HG02642 (cell line): ENCODE data around the gene H2AZ1.
A peak's percentile ranks its signal among the peaks of the same experiment; 100 is the strongest.
"Not testable (repeated sequence)": the region's sequence is repeated elsewhere in the genome, so short reads cannot be mapped to it uniquely, and the experiment has no call there.

Source experiments
- ATAC-seq: cut with Tn5 transposase; IDR thresholded peaks from one replicate; pipeline ENCODE4 v1.9.1; 2021; ENCODE audit warnings: mild to moderate bottlenecking; ENCODE audit not compliant: unreplicated experiment, poor library complexity

H2AZ1 gene

DNA sequence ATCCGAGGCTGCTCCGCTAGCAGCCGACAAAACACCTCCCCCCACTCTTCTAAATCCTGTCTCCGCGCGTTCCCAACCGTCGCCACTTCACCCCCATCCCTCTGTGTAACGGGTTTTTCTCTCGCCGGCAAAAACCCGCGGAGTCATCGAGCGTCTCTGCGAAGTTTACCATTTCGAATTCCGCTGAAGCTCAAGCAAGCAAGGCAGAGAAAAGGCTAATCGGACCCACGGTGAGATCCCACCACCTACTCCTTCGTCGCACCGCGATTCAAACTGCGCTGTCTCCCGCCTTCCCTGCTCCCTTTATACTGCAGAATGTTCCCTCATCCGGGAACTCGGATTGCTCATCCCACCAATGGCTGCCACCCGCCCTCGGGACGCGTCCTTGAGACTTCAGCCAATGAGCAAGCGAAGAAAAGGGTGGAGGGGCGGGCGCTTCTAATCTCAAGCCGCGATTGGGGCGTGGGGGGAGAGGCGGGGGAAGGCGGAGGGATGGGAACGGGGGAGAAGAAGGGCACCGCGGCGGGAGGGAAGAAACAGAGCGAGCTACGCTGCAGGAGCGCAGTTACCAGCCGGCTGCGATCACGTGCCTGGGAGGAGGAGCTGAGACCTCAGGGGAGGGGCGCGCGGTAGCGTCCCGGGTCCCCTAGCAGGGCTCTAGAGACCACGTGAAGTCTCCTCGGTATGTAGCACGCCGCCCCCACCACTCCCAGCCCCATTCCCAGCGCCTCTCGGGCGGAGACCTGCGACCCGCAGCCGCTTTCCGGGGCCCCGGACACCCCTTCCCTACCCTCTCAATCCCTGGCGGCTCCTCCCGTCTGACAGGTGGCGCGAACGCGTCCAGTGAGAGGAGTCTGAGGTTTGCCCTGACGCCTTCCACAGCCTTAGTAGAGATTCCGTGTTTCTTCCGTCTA is at the start of gene H2AZ1:
Gene H2AZ1, minus strand, starts transcription at position 277 of the 914 bp plus-strand sequence. Its CDS starts 105 bp downstream, at position 172.
- peak; percentile 69 for ATAC-seq

GRCh38 chr4:99998062-99998867 is 48.2 kb upstream of the H2AZ1 start:
- no peak for ATAC-seq

- ATAC-seq = no peak
Observed at GRCh38 chr4:99991741-99992140, 41.7 kb upstream of the H2AZ1 start.

DNA sequence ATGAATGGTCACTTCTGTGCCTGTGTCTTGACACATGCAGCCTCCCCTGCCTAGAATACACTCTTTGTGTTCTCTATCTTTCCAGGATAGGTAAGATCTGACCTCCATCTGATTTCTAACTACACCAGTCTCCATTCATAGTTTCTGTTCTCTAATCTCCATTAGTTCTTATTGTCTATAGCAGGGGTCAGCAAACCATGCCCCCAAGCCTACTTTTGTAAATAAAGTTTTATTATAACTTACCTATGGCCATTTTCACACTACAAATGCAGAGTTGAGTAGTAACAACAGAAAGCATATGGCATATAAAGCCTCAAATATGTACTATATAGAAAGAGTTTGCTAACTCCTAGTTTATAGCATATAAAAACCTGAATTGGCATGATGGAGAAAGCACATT is 37.6 kb upstream of the H2AZ1 start:
- ATAC-seq = no peak

DNA sequence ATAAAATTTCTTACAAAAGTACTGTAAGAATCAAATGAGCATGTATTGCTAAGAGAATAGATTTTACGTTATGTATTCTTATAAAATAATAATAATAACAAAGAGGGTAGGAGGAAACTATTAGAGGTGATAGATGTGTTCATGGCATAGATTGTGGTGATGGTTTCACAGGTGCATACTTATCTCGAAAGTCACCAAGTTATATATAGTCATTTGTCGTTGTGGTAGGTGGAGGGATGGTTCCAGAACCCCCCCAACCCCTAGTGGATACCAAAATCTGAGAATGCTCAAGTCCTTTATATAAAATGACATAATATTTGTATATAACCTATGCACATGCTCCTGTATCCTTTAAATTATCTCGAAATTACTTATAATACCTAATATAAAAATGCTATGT is 36.7 kb upstream of the H2AZ1 start:
- no peak for ATAC-seq

GRCh38 chr4:99983289-99983943 is 33.3 kb upstream of the H2AZ1 start:
- peak; percentile 45 for ATAC-seq

GRCh38 chr4:99979872-99980271 is 29.8 kb upstream of the H2AZ1 start:
- no peak for ATAC-seq

- no peak for ATAC-seq
Observed at GRCh38 chr4:99971453-99972111, 21.5 kb upstream of the H2AZ1 start.

DNA sequence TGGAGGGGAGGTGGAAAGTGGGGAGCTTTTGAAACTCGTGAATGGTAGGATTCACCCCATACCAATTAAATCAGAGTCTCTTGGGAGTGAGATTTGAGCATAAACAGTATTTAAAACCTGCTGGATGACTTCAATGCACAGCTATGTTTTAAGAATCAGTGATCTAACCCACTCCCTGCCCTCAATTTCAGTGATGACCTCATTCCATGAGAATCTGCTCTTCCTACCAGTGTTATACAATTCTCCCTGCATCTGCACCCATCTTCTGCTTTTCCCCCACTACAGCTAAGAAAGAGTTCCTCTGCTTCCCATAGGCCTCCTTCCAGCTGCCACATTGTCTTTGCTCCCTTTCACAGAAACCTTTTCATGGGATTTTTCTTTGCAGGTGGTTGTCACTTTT is 18.3 kb upstream of the H2AZ1 start:
- no peak for ATAC-seq

- ATAC-seq = no peak
Observed at GRCh38 chr4:99966692-99967091, 16.6 kb upstream of the H2AZ1 start.

DNA sequence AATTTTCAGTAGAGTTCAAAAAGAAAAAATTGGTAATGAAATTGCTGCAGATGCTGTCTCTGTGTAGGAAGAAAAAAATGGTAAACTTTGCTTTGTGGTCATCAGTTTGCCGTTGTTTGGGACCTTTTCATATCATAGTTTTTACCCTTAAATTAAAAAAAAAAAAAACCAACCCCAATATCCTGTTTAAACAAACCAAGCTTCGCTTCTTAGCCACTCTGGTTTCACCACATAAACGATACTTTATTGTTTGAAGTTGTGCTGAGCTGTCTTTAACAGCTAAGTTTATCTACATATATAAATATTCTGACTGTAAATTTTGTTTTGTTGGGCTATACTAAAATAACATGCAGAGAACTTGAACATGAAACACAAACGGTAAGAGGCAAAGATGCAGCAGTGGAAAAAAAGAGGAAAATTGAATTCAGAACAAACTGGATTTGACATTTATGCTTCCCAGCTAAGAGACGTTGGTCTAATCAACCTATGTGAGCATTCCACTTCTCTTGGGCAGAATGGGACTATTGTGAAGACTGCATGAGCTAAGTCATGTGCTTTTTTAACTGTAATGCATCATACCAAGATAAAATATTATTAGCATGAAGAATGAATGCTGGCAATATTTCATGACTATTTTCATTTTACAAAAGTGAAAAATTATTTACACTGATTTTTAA is 15.7 kb upstream of the H2AZ1 start:
- ATAC-seq = no peak

GRCh38 chr4:99965173-99965572 is 15.1 kb upstream of the H2AZ1 start:
- ATAC-seq = no peak

DNA sequence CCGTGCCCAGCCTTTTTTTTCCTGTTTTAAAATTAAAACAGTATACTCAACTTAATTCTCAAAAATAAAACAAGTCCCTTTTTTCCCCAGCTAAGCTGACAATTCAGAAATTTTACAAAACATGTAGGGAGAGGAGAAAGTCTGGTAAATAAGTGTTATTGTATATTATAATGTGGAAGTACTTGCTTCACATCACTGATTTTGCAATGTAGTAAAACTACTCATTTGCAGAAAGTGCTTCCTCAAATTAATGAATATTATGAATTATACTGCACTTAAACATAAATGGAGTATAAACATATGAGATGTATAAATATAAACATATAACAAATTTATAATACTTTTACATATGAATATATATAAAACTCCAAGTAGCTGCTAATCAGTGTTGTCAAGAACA is 11.6 kb upstream of the H2AZ1 start:
- ATAC-seq = no peak

DNA sequence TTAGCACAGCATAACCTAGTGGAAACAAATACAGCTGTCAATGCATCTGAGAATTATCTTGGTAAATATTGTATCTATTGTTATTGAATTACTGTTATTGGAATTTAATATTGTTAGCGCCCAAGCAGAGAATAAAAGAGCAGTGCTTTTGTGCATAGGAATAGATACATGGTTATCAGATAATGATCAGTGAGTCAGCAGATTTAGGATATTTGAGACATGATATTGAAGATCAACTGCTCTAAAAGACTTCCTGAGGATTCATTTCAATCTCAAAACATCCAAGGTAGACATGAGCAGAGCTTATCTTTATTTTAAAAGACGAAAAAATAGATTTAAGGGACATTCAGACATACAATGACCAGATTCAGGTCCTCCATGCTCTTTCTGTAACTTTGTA is 10.6 kb upstream of the H2AZ1 start:
- ATAC-seq = no peak

- not testable (repeated sequence) for ATAC-seq
Observed at GRCh38 chr4:99958207-99958606, 8.1 kb upstream of the H2AZ1 start.

GRCh38 chr4:99950913-99951254 is 809 bp upstream of the H2AZ1 start:
- ATAC-seq = no peak

DNA sequence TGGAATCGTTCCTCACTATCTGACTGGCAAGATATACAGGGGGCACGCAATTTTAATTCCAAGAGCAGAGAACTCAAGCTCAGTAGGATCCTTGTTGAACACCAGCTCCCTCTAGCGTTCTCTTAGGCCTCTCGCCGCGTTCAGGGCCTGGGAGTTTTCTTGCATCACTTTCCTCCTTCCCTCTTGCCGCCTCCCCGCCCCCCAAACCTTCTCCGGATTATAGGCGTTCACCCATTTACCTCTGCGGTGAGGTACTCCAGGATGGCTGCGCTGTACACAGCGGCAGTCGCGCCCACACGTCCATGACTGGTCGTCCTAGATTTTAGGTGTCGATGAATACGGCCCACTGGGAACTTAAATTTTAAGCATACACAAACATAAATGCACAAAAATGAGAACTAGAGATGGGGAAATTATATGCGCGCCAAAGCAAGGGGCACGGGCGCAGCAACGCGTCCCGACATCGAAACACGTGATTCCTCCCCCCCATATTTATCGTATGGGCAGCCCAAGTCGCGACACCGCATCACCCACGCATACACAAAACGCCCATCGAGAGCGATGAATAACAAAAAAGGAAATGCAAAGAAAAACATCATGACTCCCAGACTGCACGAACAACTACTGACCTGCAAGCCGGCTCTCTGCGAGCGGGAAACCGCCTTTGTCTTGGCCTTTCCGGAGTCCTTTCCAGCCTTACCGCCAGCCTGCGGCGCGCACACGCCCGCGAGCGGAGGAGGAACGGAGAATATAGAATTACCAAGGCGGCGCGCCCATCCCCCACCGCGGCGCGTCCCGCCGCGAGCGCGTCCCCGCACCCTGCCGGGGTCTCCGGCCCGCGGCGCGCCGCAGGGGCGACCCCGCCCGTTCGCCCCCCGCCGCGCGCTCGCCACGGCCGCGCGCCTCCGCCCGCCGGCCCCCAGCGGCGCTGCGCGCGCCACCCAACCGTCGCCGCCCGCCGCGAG is 759 bp downstream of the H2AZ1 start:
- peak; percentile 25 for ATAC-seq

- ATAC-seq = no peak
Observed at GRCh38 chr4:99947608-99948007, 2.5 kb downstream of the H2AZ1 start.

- no peak for ATAC-seq
Observed at GRCh38 chr4:99947190-99947578, 2.9 kb downstream of the H2AZ1 start.
